Activated CD4-positive, alpha-beta T cell treated with anti-CD3 and anti-CD28 coated beads, Interleukin-2, amount 50 U/mL, for 1 hour (primary cell): Measurements from ENCODE around the gene CORO1C.

Experiments
- DNase-seq: peaks from one replicate; pipeline ENCODE4 v3.0.0-alpha.2; 2020

Gene CORO1C

DNA sequence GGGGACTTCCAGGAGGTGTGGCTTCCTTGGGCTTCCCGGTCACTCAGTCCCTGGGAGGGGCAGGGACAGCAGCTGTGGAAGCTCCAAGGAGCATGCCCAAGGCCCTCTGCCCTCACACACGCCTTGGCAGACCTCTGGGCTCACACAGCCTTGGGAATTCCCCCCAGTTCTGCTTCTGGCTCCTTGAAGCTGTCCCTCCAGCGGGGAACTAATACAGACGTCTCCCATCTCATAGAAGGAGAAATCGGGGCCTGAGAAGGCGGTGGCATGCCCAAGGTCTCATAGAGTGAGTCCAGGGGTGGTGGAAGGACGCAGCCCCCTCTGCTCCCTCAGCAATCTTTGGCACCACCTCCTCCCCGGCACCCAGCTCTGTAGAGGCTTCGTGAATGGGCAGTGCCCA lies 117.8 kb downstream of the CORO1C start:
- no peak for DNase-seq

DNA sequence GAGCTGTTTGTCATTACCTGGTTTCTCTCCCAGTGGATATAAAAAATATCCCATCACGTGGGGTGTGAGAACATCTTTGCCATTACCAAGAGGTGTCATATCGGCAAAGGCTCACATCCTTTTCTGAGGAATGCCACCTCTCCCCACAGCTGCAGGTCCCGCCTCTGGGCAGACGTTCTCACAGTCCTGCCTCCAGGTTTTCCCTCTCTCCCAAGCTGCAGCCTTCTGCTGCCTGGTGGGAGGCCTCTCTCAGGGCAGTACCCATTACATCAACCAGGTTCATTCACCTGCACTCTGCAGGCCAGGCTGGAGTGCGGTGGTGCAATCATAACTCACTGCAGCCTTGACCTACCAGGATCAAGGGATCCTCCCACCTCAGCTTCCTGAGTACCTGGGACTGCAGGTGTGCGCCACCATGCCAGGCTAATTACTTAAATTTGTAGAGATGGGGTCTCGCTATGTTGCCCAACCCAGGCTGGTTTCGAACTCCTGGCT lies 118.5 kb downstream of the CORO1C start:
- DNase-seq: no peak

DNA sequence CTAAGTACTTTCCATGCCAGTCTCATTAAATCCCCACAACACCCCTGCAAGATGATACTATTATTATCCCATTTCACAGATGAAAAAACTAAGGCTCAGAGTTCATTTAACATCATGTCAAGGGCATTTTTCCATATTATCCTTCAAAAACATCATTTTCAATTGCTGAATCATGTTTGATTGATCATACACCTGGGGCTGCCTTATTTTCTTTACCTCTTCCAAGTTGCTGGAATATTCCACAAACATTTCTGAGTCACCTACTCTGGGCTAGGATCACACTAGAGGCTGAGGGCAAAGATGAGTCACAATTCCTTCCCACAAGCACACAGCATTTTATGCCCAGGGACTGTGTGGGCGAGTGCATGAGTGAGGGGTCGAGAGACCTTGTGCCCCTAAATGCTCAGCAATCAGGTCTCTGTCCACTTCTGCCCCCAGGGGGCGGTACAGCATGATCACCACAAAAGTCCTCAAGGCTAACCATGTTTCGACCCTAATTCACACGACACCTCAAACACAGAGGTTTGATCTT lies 119.4 kb downstream of the CORO1C start:
- DNase-seq: peak; percentile 54

DNA sequence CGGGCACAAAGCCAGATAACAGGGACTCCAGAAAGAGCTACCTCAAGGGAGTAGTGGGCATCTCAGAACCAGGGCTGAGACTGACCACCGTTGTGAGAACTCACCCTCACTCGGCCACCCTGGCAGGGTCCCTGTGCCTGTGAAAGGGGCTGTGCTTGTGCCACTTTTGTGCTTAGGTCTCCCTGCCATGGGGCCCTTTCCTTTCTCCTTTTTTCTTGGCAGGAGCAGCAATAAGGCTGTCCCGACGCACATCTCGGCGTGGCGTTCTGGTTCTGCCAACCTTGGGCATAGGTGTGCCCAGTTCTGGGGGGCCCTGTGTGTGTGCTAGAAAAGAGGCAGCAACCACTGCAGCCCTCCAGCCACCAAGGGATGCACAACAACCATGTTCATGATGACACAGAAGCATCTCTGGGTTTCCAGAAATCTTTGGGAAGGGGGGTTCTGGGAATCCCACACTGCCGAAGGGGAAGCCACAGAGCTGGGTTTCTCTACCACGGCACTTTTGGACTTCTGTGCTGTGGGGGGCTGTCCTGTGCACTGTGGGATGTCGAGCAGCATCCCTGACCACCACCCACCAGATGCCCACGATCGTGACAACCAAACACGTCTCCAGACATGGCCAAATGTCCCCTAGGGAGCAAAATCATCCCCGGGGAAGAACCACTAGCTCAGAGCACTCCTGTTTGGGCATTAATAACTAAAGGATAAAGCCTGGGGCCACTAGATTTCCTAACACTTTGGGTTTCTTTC lies 120.3 kb downstream of the CORO1C start:
- DNase-seq: no peak

DNA sequence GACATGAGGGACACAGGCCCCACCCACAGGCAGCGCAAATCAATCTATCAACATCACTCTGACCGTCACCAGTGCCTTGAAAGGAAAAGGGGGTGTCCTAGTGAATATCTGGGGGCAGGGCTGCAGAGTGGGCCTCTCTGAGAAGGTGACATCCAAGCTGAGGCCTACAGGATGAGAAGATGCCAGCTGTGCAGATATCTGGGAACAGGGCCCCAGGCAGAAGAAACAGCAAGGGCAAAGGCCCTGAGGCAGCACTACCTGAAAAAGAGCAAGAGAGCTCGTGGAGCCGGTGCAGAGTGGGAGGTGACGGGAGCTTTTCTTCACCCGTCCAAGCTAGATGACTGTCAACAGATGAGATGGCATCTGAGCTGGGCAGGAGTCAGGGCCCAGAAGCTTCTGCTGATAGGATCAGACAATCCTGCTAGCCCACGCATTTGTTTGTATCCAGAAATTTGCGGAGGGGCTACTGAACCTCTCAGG lies 120.9 kb downstream of the CORO1C start:
- DNase-seq: no peak

DNA sequence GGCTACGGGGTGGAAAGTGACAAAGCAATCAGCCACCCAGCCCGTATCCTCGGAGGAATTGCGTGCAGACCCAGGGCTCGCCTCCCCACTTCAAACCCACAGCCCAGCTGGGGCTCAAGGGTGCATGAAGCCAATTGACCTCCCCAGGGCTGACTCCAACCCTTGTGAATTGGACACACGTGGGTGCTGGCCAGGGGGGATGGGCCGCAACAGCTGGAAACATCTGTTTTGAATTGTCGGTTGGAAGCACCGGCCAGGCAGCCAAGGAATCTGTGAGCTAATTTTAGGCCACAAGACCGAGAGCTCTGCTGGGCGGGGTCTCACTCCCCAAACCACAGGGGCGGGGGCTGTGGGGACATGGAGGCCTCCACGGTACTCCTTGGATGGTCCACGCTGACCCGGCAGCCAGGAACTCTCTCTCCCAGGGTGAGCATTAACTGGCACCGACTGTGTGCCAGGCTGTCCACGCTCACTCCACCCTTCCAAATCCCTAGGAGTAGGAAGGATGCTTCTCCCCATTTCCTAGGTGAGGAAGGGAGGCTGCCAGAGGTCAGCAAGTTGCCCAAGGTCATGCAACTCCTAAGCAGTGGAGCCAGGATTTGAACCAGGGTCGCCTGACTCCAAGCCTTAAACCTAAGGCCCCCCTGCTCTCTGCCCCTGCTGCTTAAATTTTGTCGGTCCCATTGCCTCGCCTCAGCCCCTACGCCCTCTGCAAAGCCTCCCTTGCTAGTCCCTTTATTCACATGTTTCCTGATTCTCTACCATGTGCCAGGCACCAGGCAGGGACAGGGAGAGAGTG lies 121.6 kb downstream of the CORO1C start:
- no peak for DNase-seq

DNA sequence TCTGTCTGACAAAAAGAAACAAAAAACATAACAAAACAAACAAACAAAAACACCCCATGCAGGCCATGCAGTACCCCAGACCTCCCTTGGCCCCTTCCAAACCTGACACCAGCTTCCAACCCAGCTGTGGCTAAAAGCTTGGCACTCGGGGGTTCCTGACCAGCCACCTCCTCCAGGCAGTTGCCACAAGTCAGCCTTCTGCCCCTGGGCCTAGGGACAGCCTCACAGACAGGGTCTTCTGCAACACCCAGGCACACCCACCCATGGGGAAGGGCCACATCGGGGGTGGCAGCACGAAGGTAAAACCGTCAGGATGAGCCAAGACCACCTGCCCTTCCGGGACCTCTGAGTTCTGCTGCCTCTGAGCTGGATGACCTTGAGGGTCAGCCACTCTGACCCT lies 122.7 kb downstream of the CORO1C start:
- no peak for DNase-seq

DNA sequence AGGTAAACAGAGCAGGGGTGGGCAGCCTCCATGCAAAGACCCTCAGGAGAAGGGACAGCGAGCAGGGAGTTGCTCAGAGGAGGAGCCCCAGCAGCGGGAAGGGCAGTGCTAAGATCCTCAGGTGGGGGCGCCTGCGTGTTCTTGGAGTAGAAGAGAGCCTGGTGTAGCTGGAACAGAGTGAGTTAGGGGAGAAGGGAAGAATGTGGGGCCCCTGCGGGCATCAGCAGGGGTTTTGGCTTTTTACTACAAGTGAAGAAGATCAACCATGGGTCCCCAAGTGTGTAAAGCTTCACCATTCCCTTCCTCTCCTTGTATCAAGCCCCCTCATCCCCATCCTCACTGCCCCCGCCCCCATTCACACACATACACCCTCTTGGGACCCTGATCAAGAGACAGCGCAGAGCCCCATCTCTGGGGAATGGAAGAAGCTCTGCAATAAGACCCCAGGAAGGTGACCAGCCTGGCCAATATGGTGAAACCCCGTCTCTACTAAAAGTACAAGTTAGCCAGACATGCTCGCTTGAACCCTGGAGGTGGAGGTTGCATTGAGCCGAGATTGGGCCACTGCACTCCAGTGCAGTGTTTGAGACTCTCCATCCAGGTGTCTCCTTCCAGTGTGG lies 123.2 kb downstream of the CORO1C start:
- DNase-seq: no peak

DNA sequence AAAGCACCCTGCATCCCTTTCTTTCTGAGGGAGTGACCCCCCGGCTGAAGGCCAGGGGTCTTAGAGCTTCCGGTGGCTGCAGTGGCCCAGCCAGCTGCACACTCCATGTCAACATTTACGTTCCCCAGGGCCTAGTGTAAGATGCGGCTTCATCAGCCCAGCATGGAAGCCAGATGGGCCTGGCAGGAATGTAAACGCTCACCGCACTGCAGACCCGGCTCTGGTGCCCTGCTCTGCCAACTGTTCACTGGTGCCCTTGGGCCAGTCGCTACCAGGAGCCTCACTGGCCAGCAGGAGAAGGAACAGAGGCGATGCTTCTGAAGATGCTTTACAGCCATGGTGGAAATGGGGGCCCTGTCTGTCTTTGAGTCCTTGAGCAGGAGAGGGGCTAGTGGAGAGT lies 124.8 kb downstream of the CORO1C start:
- no peak for DNase-seq

DNA sequence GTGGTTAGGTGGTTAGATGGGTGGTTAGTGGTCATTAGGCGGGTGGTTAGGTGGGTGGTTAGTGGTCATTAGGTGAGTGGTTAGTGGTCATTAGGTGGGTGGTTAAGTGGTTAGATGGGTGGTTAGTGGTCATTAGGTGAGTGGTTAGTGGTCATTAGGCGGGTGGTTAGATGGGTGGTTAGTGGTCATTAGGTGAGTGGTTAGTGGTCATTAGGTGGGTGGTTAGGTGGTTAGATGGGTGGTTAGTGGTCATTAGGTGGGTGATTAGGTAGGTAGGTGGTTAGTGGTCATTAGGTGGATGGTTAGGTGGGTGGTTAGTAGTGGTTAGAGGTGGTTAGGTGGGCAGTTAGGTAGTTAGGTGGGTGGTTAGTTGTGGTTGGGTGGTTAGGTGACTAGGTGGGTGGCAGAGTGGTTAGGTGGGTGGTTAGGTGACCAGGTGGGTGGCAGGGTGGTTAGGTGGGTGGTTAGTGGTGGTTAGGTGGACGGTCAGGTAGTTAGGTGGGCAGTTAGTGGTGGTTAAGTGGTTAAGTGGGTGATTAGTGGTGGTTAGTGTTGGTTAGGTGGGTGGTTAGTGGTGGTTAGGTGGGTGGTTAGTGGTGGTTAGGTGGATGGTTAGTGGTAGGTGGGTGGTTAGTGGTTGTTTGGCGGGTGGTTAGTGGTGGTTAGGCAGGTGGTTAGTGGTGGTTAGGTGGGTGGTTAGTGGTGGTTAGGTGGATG lies 125.5 kb downstream of the CORO1C start:
- no peak for DNase-seq

DNA sequence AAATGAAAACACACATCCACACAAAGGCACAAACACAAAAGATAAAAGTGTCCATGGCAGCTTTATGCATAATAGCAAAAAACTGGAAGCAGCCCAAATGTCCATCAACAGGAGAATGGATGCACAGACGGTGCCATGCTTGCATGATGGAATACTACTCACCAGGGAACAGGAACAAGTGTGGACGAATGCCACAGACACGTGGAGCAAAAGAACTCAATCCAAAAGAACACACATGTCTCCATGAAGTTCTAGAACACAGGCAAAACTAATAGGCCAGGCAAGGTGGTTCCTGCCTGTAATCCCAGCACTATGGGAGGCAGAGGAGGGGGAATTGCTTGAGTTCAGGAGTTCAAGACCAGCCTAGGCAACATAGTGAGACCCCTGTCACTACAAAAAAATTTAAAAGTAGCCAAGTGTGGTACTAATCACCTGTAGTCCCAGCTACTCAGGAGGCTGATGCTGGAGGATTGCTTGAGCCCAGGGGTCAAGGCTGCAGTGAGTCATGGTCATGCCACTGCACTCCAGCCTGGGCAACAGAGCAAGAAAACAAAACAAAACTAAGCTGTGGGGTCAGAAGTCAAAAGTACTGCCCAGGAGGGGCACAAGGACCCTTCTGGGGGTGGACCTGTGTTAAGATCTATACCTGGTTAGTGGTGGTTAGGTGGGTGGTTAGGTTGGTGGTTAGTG lies 126.2 kb downstream of the CORO1C start:
- DNase-seq: no peak

DNA sequence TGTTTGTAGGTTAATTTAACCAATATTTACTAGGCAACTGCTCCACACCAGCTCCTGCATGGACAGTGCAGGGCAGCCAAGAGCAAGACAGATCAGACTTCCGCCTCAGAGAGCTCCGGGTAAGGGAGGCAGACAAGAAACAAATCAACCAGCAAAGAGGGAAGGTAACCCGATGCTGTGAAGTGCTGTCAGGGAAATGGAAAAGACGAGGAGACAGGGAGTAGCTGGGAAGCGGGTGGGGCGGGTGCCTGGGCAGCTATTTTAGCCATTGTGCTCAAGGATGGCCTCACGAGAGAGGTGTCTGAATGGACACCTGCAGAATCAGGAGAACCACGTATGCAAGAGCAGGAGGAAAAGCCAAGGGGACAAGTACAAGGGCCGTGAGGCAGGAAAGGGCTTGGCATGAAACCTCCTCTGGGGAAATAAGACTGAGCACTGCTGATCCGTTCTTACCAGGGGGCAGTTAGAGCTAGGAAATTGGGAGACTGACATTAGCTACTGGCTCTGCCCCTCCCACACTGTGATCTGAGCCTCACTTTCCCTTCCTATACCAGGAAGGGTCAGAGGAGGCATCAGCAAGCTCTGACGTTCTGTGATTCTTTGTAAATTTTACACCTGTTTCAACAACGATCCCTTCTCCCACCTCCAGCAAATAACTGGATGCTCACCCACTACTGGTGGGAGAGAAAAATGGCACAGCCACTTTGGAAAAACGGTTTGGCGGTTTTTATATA lies 126.9 kb downstream of the CORO1C start:
- no peak for DNase-seq

DNA sequence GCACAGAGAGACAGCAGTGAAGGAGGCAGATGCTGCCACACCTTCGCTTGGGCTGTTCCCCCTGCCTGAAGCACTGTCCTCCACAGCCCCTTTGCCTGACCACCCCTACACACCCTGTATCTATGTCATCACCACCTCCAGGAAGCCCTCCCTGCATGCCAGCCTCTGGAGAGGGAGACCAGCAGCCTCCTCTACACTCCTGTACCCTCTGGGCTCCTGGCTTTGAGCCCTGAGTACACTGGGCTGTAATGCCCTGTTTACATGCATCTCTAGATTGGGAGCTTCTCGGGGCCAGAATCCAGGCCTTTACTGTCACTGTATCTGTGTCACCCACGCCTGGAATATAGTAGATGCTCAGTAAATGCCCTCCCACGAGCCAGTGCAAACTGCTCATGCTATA lies 127.6 kb downstream of the CORO1C start:
- DNase-seq: no peak

DNA sequence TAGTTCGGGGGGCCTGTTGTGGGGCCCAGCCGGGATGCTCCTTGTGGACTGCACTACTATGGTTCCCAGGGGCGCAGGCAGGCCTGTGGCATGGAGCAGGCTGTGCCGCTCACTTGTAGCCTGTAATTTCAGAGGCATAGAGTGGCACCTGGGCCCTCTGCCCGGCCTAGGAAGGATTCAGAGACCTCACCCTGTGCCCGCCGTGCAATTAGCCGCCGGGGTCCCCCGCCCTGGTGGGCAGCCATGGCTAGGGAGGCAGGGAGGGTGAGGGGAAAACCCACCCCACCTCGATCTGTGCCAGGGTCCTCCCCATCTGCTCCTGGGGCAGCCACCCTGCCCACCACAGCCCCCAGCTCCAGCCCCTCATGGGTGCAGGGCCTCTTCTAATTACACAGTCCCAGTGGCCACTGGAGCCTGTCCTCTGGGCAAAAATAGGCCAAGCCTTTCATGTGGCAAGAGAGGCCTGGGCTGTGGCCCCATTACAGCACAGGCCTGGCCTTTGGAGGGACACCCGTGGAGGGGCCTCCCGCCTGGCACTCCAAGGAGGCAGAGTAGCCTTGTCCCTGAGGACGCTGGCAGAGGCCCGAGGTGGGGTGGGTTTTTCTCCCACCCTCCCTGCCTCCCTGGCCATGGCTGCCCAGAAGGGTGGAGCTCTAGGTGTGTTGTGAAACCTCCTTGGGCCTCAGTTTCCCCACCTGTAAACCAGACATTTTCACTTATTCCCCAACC lies 128.2 kb downstream of the CORO1C start:
- DNase-seq: no peak

DNA sequence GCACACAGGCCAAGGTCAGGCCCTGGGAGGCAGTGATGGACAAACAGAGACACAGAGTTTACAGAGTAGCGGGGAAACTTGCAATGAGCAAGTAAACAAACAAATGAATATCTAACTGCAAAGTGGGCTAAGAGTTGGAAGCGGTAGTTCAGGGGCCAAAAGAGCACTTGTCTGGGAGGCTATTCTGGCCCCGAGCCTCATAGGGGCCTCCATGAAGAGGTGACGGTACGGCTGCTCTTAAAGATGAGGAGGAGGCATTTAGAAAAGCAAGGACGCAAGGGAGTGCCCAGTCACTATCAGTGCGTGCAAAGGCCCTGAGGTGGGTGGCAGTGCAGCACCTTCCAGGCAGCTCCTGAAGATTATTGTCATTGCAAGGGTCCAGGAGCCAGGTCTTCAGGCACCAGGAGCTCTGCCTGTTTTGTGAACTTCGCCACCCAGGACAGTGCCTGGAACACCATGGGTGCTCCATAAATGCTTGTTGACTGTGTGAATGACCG lies 129.1 kb downstream of the CORO1C start:
- DNase-seq: no peak

DNA sequence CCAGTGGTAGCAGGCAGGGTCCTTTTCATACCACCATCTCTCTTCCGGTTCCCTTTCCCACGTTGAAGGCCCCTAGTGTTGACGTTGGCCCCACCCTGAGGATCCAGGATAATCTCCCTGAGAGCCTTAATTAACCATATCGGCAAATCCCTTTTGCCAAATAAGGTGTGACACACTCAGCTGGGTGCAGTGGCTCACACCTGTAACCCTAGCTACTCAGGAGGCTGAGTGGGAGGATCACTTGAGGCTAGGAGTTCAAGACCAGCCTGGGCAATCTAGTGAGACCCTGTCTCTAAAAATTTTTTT lies 130.7 kb downstream of the CORO1C start:
- DNase-seq: no peak

DNA sequence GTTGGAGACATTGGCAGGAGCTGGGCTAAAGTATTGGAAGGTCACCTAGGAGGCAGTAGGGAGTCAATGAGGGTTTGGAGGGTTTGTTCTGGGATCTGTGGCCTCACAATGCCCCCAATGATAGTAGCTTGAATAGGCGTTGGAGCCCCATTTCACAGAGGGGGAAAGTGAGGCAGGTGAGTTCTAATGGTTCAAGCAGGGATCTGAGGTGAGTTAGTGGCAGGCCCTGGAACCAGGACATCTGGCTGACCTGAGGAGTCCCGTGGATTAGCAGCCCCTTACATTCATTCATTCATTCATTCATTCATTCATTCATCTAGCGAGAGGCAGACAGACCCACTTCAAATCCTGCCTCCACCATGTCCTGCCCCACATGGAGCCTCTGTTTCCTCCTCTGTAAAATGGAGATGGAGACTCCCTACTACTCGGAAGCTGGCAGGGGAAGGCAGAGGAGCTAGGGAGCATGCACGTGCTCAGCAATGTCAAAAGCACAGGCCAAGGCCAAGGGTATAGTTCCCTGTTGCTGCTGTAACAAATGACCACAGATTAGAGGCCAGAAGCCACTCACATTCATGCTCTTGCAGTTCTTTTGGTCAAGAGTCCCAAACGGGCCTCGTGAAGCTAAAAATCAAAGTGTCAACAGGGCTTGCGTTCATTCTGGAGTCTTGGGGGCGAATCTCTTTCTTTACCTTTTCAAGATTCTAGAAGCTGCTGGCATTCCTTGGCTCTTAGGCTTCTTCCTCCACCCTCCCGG lies 131.2 kb downstream of the CORO1C start:
- DNase-seq: no peak

DNA sequence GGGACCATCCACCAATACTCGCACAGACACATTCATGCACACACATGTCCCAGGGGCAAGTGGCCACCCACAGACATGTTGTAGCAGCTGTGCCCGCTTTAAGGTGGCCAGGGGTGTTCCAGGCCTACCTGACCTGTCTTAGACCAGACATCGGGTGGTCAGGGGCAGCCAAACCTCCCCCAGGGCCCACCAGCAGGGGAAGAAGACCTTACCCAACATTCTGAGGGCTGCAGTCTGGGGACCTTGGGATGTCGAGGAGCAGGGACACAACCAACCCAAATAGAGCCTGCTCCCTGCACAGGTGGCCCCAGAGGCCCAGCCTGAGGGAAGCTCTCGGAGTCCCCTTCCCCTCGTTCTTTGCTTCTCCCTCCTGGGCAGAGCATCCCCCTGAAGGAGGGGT lies 131.8 kb downstream of the CORO1C start:
- no peak for DNase-seq

DNA sequence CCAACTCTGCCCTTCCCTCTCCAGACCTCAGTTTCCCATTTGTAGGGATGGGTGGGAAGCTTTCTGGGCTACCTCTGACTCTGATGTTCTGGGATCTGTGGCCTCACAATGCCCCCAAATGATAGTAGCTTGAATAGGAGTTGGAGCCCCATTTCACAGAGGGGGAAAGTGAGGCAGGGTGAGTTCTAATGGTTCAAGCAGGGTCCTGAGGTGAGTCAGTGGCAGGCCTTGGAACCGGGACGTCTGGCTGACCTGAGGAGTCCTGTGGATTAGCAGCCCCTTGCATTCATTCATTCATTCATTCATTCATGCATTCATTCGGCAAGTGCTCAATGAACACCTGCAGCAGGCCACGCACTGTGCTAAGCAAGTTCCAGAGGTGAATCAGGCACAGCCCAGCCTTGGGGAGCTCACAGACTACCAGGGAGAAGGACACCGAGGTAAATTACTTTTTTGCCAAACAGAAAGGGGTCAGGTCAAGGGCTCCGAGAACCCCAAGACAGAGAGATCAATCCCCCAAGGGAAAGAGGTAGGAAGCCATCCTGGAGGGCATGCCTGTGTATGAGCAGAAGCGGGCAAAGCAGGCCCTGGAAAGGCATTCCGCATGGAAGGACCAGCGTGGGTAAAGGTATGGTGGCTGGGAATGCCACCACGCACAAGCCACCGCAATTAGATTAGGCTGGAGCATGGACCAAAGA lies 132.6 kb downstream of the CORO1C start:
- no peak for DNase-seq
